ENCODE data around the gene MKX.

MKX gene

GRCh38 chr10:27660711-27661110, 84.9 kb downstream of the MKX start:
- no peaks in the 10 kb centered on the region for H3K27me3 ChIP-seq (ENCODE audit: insufficient read depth, poor library complexity, severe bottlenecking)
- no peak overlapping the region for H3K4me3 ChIP-seq (replicated peaks; ENCODE audit: insufficient read depth, low read length)
- no peak for DNase-seq (ENCODE audit: low read depth in 1 of 2, low spot score in 1 of 2)
- no peak overlapping the region for H3K27ac ChIP-seq (replicated peaks)
- TF ChIP-seq, protein P1, sequence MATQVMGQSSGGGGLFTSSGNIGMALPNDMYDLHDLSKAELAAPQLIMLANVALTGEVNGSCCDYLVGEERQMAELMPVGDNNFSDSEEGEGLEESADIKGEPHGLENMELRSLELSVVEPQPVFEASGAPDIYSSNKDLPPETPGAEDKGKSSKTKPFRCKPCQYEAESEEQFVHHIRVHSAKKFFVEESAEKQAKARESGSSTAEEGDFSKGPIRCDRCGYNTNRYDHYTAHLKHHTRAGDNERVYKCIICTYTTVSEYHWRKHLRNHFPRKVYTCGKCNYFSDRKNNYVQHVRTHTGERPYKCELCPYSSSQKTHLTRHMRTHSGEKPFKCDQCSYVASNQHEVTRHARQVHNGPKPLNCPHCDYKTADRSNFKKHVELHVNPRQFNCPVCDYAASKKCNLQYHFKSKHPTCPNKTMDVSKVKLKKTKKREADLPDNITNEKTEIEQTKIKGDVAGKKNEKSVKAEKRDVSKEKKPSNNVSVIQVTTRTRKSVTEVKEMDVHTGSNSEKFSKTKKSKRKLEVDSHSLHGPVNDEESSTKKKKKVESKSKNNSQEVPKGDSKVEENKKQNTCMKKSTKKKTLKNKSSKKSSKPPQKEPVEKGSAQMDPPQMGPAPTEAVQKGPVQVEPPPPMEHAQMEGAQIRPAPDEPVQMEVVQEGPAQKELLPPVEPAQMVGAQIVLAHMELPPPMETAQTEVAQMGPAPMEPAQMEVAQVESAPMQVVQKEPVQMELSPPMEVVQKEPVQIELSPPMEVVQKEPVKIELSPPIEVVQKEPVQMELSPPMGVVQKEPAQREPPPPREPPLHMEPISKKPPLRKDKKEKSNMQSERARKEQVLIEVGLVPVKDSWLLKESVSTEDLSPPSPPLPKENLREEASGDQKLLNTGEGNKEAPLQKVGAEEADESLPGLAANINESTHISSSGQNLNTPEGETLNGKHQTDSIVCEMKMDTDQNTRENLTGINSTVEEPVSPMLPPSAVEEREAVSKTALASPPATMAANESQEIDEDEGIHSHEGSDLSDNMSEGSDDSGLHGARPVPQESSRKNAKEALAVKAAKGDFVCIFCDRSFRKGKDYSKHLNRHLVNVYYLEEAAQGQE (IDR thresholded peaks at IDR 0.05; ENCODE audit: insufficient replicate concordance, low read depth), result no peak
- TF ChIP-seq SPI1 (IDR thresholded peaks at IDR 0.05; ENCODE audit: borderline replicate concordance, low read depth), result no peak
- TF ChIP-seq POLR2AphosphoS5 (IDR thresholded peaks at IDR 0.05; ENCODE audit: low read depth), result no peak
- TF ChIP-seq, protein P2, sequence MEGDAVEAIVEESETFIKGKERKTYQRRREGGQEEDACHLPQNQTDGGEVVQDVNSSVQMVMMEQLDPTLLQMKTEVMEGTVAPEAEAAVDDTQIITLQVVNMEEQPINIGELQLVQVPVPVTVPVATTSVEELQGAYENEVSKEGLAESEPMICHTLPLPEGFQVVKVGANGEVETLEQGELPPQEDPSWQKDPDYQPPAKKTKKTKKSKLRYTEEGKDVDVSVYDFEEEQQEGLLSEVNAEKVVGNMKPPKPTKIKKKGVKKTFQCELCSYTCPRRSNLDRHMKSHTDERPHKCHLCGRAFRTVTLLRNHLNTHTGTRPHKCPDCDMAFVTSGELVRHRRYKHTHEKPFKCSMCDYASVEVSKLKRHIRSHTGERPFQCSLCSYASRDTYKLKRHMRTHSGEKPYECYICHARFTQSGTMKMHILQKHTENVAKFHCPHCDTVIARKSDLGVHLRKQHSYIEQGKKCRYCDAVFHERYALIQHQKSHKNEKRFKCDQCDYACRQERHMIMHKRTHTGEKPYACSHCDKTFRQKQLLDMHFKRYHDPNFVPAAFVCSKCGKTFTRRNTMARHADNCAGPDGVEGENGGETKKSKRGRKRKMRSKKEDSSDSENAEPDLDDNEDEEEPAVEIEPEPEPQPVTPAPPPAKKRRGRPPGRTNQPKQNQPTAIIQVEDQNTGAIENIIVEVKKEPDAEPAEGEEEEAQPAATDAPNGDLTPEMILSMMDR (IDR thresholded peaks at IDR 0.05; ENCODE audit: insufficient read depth, low read length), result no peak
- TF ChIP-seq GABPA (IDR thresholded peaks at IDR 0.05; ENCODE audit: low read depth), result no peak

DNA sequence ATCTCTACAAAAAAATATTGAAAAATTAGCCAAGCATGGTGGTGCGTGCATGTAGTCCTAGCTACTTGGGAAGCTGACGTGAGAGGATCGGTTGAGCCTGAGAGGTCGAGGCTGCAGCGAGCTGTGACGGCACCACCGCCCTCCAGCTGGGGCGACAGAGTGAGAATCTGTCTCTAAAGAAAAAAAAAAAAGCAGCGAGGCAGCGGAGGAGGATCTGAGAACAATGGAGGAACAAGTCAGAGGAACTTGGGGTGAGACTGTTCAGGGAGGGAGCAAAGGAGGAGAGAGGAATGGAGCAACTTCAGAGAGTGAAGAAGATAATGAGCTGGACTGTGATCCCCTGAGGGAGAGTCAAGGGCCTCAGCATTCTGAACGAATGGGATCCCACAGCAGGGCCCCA, 85.4 kb downstream of the MKX start:
- TF ChIP-seq SPI1 (IDR thresholded peaks at IDR 0.05; ENCODE audit: borderline replicate concordance, low read depth) (no peak), POLR2AphosphoS5 (IDR thresholded peaks at IDR 0.05; ENCODE audit: low read depth) (no peak), GABPA (IDR thresholded peaks at IDR 0.05; ENCODE audit: low read depth) (no peak)
- TF ChIP-seq, protein P2 (IDR thresholded peaks at IDR 0.05; ENCODE audit: insufficient read depth, low read length), result no peak
- TF ChIP-seq, protein P1 (IDR thresholded peaks at IDR 0.05; ENCODE audit: insufficient replicate concordance, low read depth), result no peak
- Histone ChIP-seq H3K4me3 (replicated peaks; ENCODE audit: insufficient read depth, low read length) (no peak overlapping the region), H3K27ac (replicated peaks) (no peak overlapping the region), H3K27me3 (ENCODE audit: insufficient read depth, poor library complexity, severe bottlenecking) (no peaks in the 10 kb centered on the region)
- no peak for DNase-seq (ENCODE audit: low read depth in 1 of 2, low spot score in 1 of 2)

GRCh38 chr10:27659786-27660185, 85.8 kb downstream of the MKX start:
- Histone ChIP-seq H3K27ac (replicated peaks) (no peak overlapping the region), H3K27me3 (ENCODE audit: insufficient read depth, poor library complexity, severe bottlenecking) (no peaks in the 10 kb centered on the region), H3K4me3 (replicated peaks; ENCODE audit: insufficient read depth, low read length) (no peak overlapping the region)
- TF ChIP-seq SPI1 (IDR thresholded peaks at IDR 0.05; ENCODE audit: borderline replicate concordance, low read depth) (no peak), GABPA (IDR thresholded peaks at IDR 0.05; ENCODE audit: low read depth) (no peak), POLR2AphosphoS5 (IDR thresholded peaks at IDR 0.05; ENCODE audit: low read depth) (no peak)
- TF ChIP-seq, protein P1 (IDR thresholded peaks at IDR 0.05; ENCODE audit: insufficient replicate concordance, low read depth), result no peak
- TF ChIP-seq, protein P2 (IDR thresholded peaks at IDR 0.05; ENCODE audit: insufficient read depth, low read length), result no peak
- no peak for DNase-seq (ENCODE audit: low read depth in 1 of 2, low spot score in 1 of 2)

Measured in HL-60 (cell line).